Effector CD8-positive, alpha-beta T cell (primary cell): Measurements from ENCODE around the gene TMEM106C.

Source experiments
- DNase-seq: peaks from one replicate; lab custom pipeline; 2025; lab: John Stamatoyannopoulos, UW

TMEM106C gene

GRCh38 chr12:48016373-48017020 lies 53.1 kb downstream of the TMEM106C start:
- DNase-seq: no peak

- DNase-seq: no peak
Measured at GRCh38 chr12:48017496-48017895, 54.1 kb downstream of the TMEM106C start.

GRCh38 chr12:48017921-48018617 lies 54.7 kb downstream of the TMEM106C start:
- DNase-seq: no peak
